SU-DHL-6 (cell line): Measurements from ENCODE around the gene CDH16.

Source experiments
- H2AFZ ChIP-seq: fragments of 200-600 bp; sonication (generic); 2 replicates; pipeline ENCODE4 v1.6.1; 2014; ENCODE audit warnings: low read depth, mild to moderate bottlenecking, moderate library complexity, mixed read lengths, antibody characterized with exemption, low read length; ENCODE audit not compliant: severe bottlenecking
- H3F3A ChIP-seq: fragments of 200-600 bp; shearing (Covaris generic); 2 replicates; pipeline ENCODE4 v1.6.0; 2016; ENCODE audit warnings: antibody characterized with exemption, mild to moderate bottlenecking; ENCODE audit not compliant: insufficient read depth
- H3K27ac ChIP-seq: fragments of 200-600 bp; sonication (generic); 2 replicates; pipeline ENCODE4 v1.5.1; 2016; ENCODE audit warnings: low read depth, mild to moderate bottlenecking, low read length, moderate library complexity, mixed read lengths
- H3K27me3 ChIP-seq: fragments of 200-600 bp; sonication (generic), shearing (Covaris generic); 2 replicates; pipeline ENCODE4 v1.6.0; 2014; ENCODE audit warnings: mild to moderate bottlenecking, low read length
- H3K36me3 ChIP-seq: fragments of 200-600 bp; sonication (generic); 2 replicates; pipeline ENCODE4 v1.6.1; 2014; ENCODE audit warnings: mild to moderate bottlenecking, low read length, mixed read lengths
- H3K4me2 ChIP-seq: fragments of 300-600, 200-600 bp; shearing (Covaris generic), sonication (generic); 2 replicates; pipeline ENCODE4 v1.6.0; 2014; ENCODE audit warnings: low read length, low read depth, mild to moderate bottlenecking; ENCODE audit not compliant: poor library complexity, severe bottlenecking
- H3K4me3 ChIP-seq: fragments of 200-600 bp; sonication (generic); 2 replicates; pipeline ENCODE4 v1.5.1; 2014; ENCODE audit warnings: antibody characterized with exemption, low read length, mild to moderate bottlenecking, mixed read lengths; ENCODE audit not compliant: insufficient read depth, poor library complexity, severe bottlenecking
- H3K79me2 ChIP-seq: fragments of 200-600 bp; sonication (generic); 2 replicates; pipeline ENCODE4 v1.6.1; 2014; ENCODE audit warnings: mild to moderate bottlenecking, low read length, moderate library complexity; ENCODE audit not compliant: insufficient read depth
- H3K9ac ChIP-seq: fragments of 200-600 bp; sonication (generic); 2 replicates; pipeline ENCODE4 v1.7.0; 2014; ENCODE audit warnings: mild to moderate bottlenecking, low read length
- H3K9me2 ChIP-seq: fragments of 200-600 bp; sonication (generic); replicated peaks from 2 replicates; pipeline ENCODE4 v1.6.1; 2014; ENCODE audit warnings: low read length; ENCODE audit not compliant: insufficient read depth
- H3K9me3 ChIP-seq: fragments of 200-600 bp; sonication (generic); 2 replicates; pipeline ENCODE4 v1.6.1; 2014; ENCODE audit warnings: low read length, mixed read lengths; ENCODE audit not compliant: insufficient read depth
- H4K20me1 ChIP-seq: fragments of 200-600 bp; sonication (generic); 2 replicates; pipeline ENCODE4 v1.6.1; 2014; ENCODE audit warnings: low read depth, mild to moderate bottlenecking, antibody characterized with exemption, low read length, moderate library complexity, mixed read lengths
- CTCF ChIP-seq: fragments of 200-600 bp; sonication (generic); IDR thresholded peaks from one replicate; pipeline ENCODE4 v1.5.1; 2017; ENCODE audit warnings: antibody characterized with exemption, mild to moderate bottlenecking, low read length, moderate library complexity; ENCODE audit not compliant: insufficient read depth, poor library complexity, severe bottlenecking
- EZH2phosphoT487 ChIP-seq: fragments of 200-600 bp; sonication (generic), shearing (Covaris generic); conservative IDR thresholded peaks from 2 replicates; pipeline ENCODE4 v1.6.1; 2018; ENCODE audit warnings: mild to moderate bottlenecking, antibody characterized with exemption, low read length, moderate library complexity, mixed read lengths

CDH16 gene

DNA sequence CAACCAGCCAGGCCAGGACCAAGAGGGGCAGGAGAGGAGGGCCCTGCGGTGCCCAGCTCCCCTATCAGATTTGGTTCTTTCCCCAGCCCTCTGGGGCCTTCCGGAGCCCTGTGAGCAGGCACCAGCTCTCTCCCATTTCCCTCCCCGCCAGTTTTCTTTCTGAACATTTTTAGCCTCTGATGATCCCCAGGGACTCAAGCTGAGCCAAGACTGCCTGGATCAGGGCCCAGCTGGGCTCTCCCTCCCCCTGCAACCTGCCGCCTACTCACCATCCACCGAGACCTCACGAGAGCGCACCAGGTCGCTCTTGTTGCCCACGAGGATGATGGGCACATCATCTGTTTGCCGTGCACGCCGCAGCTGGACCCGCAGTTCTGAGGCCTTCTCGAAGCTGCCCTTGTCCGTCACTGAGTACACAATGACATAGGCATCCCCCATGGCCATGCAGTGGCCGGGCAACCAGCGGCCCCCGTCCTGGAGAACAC lies 4.6 kb upstream of the CDH16 start:
- no peaks in the 10 kb centered on the region for H3K36me3 ChIP-seq
- no peak for TF ChIP-seq CTCF
- TF ChIP-seq EZH2phosphoT487, result no peak
- H3K27me3 ChIP-seq, result no peaks in the 10 kb centered on the region
- no peak overlapping the region for H3K9ac ChIP-seq
- H3K4me3 ChIP-seq, result no peak overlapping the region
- H3K9me3 ChIP-seq, result no peaks in the 10 kb centered on the region
- no peaks in the 10 kb centered on the region for H3F3A ChIP-seq
- H3K4me2 ChIP-seq, result no peak overlapping the region
- no peaks in the 10 kb centered on the region for H3K79me2 ChIP-seq
- H3K27ac ChIP-seq, result no peak overlapping the region
- no peaks in the 10 kb centered on the region for H3K9me2 ChIP-seq
- H4K20me1 ChIP-seq, result no peaks in the 10 kb centered on the region
- no peak overlapping the region for H2AFZ ChIP-seq

GRCh38 chr16:66921729-66922450 lies 3.2 kb upstream of the CDH16 start:
- H3K9me2 ChIP-seq, result no peaks in the 10 kb centered on the region
- H2AFZ ChIP-seq, result no peak overlapping the region
- no peaks in the 10 kb centered on the region for H3K36me3 ChIP-seq
- H3K9ac ChIP-seq, result no peak overlapping the region
- H3K4me2 ChIP-seq, result no peak overlapping the region
- H3K27me3 ChIP-seq, result no peaks in the 10 kb centered on the region
- no peak overlapping the region for H3K27ac ChIP-seq
- no peak overlapping the region for H3K4me3 ChIP-seq
- H3F3A ChIP-seq, result no peaks in the 10 kb centered on the region
- no peaks in the 10 kb centered on the region for H3K9me3 ChIP-seq
- TF ChIP-seq CTCF (no peak), EZH2phosphoT487 (no peak)
- H4K20me1 ChIP-seq, result no peaks in the 10 kb centered on the region
- H3K79me2 ChIP-seq, result no peaks in the 10 kb centered on the region

GRCh38 chr16:66920924-66921680 lies 2.4 kb upstream of the CDH16 start:
- Histone ChIP-seq H3K4me3 (no peak overlapping the region), H3K9me2 (no peaks in the 10 kb centered on the region), H4K20me1 (no peaks in the 10 kb centered on the region), H3K27ac (no peak overlapping the region), H3K79me2 (no peaks in the 10 kb centered on the region), H3F3A (no peaks in the 10 kb centered on the region), H3K36me3 (no peaks in the 10 kb centered on the region), H3K27me3 (no peaks in the 10 kb centered on the region), H3K4me2 (no peak overlapping the region), H3K9me3 (no peaks in the 10 kb centered on the region), H2AFZ (no peak overlapping the region), H3K9ac (no peak overlapping the region)
- no peak for TF ChIP-seq EZH2phosphoT487
- no peak for TF ChIP-seq CTCF
